DND-41 (cell line): ENCODE results near the gene KISS1R.

Experiments
- ATAC-seq: fragments of 200-7000 bp; cut with Tn5 transposase; 3 replicates; pipeline ENCODE4 v1.9.1; 2021; ENCODE audit warnings: low read depth; ENCODE audit not compliant: insufficient read depth
- DNase-seq: peaks from one replicate; pipeline ENCODE4 v3.0.0-alpha.2; 2020
- H2AFZ ChIP-seq: 2 replicates; pipeline ENCODE4 v1.6.0; 2012; ENCODE audit warnings: low read depth, low read length
- H3K27ac ChIP-seq: 2 replicates; pipeline ENCODE4 v1.5.1; 2012; ENCODE audit warnings: low read length, inconsistent platforms
- H3K27me3 ChIP-seq: fragments of 200-600 bp; sonication (generic); 2 replicates; pipeline ENCODE4 v1.6.0; 2012; ENCODE audit warnings: low read length, mild to moderate bottlenecking, inconsistent platforms; ENCODE audit not compliant: insufficient read depth, poor library complexity
- H3K36me3 ChIP-seq: 2 replicates; pipeline ENCODE4 v1.5.1; 2012; ENCODE audit warnings: low read length, inconsistent platforms; ENCODE audit not compliant: insufficient read depth
- H3K4me1 ChIP-seq: 2 replicates; pipeline ENCODE4 v1.5.1; 2012; ENCODE audit warnings: mild to moderate bottlenecking, low read length; ENCODE audit not compliant: insufficient read depth
- H3K4me2 ChIP-seq: 2 replicates; pipeline ENCODE4 v1.6.0; 2012; ENCODE audit warnings: mild to moderate bottlenecking, moderate library complexity, low read length, inconsistent platforms; ENCODE audit not compliant: insufficient read depth
- H3K4me3 ChIP-seq, 2 experiments: fragments of 200-600 bp in 1 of 2; shearing (Covaris generic) in 1 of 2; 2 replicates each; pipeline ENCODE4 v1.5.1; 2012 to 2016; ENCODE audit warnings: inconsistent platforms in 2 of 2, low read length in 2 of 2, mild to moderate bottlenecking in 2 of 2, low read depth in 1 of 2, moderate library complexity in 1 of 2
- H3K79me2 ChIP-seq: 2 replicates; pipeline ENCODE4 v1.6.0; 2012; ENCODE audit warnings: low read length, inconsistent platforms; ENCODE audit not compliant: insufficient read depth
- H3K9ac ChIP-seq: 2 replicates; pipeline ENCODE4 v1.6.0; 2012; ENCODE audit warnings: low read depth, mild to moderate bottlenecking, inconsistent platforms, low read length, moderate library complexity
- H3K9me3 ChIP-seq: 2 replicates; pipeline ENCODE4 v1.5.1; 2012; ENCODE audit warnings: low read length, moderate library complexity, mild to moderate bottlenecking, inconsistent platforms; ENCODE audit not compliant: insufficient read depth, severe bottlenecking
- H4K20me1 ChIP-seq: 2 replicates; pipeline ENCODE4 v1.6.0; 2012; ENCODE audit warnings: low read length; ENCODE audit not compliant: insufficient read depth
- EZH2 ChIP-seq: IDR thresholded peaks from 3 replicates; pipeline ENCODE4 v1.6.1; 2012; ENCODE audit warnings: borderline replicate concordance, low read depth, mild to moderate bottlenecking, moderate library complexity, low read length, inconsistent platforms; ENCODE audit not compliant: severe bottlenecking
- TF ChIP-seq, protein P1 (sequence below): IDR thresholded peaks from 2 replicates; pipeline ENCODE4 v1.5.1; 2012; ENCODE audit warnings: borderline replicate concordance, low read length, moderate library complexity, mild to moderate bottlenecking; ENCODE audit not compliant: poor library complexity, severe bottlenecking; ENCODE audit errors: extremely low read depth

Gene KISS1R

DNA sequence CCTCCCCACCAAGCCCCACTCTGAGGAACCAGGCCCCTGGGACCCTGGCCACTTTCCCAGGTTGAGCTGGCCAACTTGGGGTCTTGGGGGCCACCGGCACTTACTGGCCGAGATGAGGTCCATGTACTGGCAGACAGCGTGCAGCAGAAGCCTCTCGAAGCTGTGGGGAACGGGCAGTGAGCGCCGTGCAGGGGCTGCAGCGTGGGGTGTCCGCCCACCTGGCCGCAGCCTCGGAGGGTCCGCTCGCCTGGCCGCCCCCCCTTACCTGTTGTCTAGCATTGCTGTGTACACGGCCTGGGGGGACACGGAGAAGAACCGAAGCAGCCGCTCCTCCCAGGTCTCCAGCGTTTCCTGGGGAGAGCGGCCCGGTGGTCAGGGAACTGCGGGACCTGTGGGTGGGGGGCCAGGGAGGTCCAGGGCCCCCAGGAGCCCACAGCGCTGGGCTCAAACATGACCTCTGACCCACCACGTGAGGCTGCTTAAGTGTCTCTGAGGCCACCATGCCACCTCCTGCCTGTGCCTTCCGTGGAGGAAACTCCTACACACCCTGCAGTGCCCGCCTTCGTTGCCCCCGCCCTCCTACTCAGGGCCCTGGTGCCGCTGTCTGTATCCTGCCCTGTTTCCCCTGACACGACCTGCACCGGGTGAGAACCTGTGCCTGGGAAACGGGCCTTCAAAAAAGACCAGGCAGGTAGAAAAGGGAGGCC lies 17.6 kb upstream of the KISS1R start:
- TF ChIP-seq, protein P1, sequence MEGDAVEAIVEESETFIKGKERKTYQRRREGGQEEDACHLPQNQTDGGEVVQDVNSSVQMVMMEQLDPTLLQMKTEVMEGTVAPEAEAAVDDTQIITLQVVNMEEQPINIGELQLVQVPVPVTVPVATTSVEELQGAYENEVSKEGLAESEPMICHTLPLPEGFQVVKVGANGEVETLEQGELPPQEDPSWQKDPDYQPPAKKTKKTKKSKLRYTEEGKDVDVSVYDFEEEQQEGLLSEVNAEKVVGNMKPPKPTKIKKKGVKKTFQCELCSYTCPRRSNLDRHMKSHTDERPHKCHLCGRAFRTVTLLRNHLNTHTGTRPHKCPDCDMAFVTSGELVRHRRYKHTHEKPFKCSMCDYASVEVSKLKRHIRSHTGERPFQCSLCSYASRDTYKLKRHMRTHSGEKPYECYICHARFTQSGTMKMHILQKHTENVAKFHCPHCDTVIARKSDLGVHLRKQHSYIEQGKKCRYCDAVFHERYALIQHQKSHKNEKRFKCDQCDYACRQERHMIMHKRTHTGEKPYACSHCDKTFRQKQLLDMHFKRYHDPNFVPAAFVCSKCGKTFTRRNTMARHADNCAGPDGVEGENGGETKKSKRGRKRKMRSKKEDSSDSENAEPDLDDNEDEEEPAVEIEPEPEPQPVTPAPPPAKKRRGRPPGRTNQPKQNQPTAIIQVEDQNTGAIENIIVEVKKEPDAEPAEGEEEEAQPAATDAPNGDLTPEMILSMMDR, result no peak
- TF ChIP-seq EZH2, result no peak
- Histone ChIP-seq H3K9me3 (no peaks in the 10 kb centered on the region), H4K20me1 (peaks cover 15% of the 10 kb centered on the region; the same call in 1 of the 2 replicates), H3K4me2 (no peak overlapping the region), H3K9ac (no peak overlapping the region), H3K4me1 (peaks cover 1% of the 10 kb centered on the region; the same call in 1 of the 2 replicates), H2AFZ (no peak overlapping the region), H3K4me3 (no peak overlapping the region), H3K36me3 (peaks cover 31% of the 10 kb centered on the region), H3K27ac (no peak overlapping the region), H3K79me2 (peaks cover 7% of the 10 kb centered on the region), H3K27me3 (no peaks in the 10 kb centered on the region)
- no peak for DNase-seq
- ATAC-seq, result no peak

DNA sequence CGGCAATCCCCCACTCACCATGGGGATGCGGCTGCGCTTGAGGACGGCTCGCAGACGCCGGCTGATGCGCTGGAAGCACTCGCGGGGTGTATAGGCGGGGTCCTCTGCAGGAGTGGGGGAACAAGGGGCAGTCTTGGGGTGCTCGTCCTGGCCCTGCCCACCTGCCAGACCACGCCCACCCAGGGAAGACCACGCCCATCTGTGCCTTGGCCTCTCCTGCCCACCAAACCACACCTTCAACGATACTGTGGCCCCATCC lies 17.2 kb upstream of the KISS1R start:
- TF ChIP-seq EZH2, result no peak
- H3K4me3 ChIP-seq, result no peak overlapping the region
- H3K27ac ChIP-seq, result no peak overlapping the region
- H4K20me1 ChIP-seq, result peaks cover 15% of the 10 kb centered on the region; the same call in 1 of the 2 replicates
- H3K27me3 ChIP-seq, result no peaks in the 10 kb centered on the region
- H3K9ac ChIP-seq, result no peak overlapping the region
- H3K9me3 ChIP-seq, result no peaks in the 10 kb centered on the region
- no peak for ATAC-seq
- DNase-seq, result no peak
- no peak overlapping the region for H2AFZ ChIP-seq
- H3K79me2 ChIP-seq, result peaks cover 7% of the 10 kb centered on the region
- H3K4me1 ChIP-seq, result no peaks in the 10 kb centered on the region
- H3K36me3 ChIP-seq, result peaks cover 31% of the 10 kb centered on the region
- H3K4me2 ChIP-seq, result no peak overlapping the region

DNA sequence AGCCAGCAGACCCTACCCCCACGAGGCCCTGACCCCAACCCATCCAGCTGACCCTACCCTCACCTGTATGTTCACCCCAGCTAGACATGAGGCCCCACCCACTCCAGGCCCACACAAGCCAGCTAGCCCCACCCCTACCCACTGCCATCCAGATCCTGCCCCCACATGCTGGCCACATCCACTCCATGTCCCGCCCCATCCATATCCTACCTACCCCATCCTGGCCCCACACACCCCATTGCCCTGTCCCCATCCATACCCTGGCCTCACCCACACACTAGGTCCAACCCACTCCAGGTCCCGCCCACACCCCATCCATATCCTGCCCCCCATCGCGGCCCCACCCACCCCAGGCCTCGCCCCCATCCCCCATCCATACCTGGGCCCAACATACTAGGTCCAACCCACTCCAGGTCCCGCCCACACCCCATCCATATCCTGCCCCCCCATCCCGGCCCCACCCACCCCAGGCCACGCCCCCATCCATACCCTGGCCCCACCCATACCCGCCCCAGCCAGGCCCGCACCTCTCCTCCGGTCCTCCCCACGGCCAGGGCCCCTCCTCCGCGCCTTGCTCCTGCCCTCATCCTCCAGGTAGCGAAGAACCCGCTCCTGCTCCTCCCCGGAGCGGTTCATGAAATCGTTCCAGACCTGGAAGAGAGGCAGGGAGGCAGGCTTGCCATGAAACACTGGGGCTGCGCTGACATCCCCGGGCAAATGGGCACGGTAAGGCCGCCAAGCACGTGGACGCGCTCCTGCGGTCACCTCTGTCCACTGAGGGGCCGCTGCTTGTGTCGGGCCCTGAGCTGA lies 16.6 kb upstream of the KISS1R start:
- H3K27me3 ChIP-seq, result no peaks in the 10 kb centered on the region
- H4K20me1 ChIP-seq, result peaks cover 15% of the 10 kb centered on the region; the same call in 1 of the 2 replicates
- peaks cover 7% of the 10 kb centered on the region for H3K79me2 ChIP-seq
- no peak overlapping the region for H3K27ac ChIP-seq
- DNase-seq, result peak; percentile 52
- H3K4me1 ChIP-seq, result no peaks in the 10 kb centered on the region
- TF ChIP-seq, protein P1, result no peak
- no peak for TF ChIP-seq EZH2
- H3K36me3 ChIP-seq, result peaks cover 31% of the 10 kb centered on the region
- ATAC-seq, result peak; percentile 63
- no peak overlapping the region for H3K9ac ChIP-seq
- no peaks in the 10 kb centered on the region for H3K9me3 ChIP-seq
- no peak overlapping the region for H2AFZ ChIP-seq
- H3K4me3 ChIP-seq, result no peak overlapping the region
- H3K4me2 ChIP-seq, result no peak overlapping the region
